ENCODE measurements around the gene CCNT2.
A peak's percentile ranks its signal among the peaks of the same experiment; 100 is the strongest.
"Not testable (repeated sequence)": the region's sequence is repeated elsewhere in the genome, so short reads cannot be mapped to it uniquely, and the experiment has no call there.

Gene CCNT2

DNA sequence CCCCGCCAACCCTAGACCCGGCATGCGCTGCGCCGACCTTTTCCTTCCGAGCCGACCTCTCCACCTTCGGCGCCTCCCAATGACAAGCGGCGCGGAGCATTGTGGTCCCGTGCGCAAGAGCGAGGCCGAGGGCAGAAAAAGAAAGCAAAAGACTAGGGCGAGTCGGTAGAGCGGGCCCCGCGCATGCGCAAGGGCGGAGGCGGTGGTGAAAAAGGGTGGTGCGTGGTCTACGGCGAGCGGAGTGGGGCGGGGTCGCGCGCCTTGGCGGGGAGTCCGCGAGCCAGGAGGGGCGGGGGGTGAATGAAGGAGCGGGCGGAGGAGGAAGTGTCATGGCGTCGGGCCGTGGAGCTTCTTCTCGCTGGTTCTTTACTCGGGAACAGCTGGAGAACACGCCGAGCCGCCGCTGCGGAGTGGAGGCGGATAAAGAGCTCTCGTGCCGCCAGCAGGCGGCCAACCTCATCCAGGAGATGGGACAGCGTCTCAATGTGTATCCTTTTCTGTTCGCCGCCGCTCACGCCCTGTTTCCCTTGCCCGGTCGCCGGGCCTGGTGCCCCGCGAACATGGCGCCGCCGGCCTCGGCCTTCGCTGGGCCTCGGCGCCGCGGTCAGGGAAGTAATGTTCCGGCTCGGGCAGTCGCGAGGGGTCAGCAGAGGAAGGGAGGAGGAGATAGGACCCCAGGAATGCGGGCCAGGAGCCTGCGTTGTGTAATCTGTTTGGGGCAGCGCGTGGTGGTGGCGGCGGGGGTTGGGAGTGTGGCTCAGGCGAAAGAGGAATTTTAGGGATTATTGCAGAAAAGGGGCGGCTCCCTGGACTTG, at the start of gene CCNT2:
TSS of gene CCNT2 (plus strand) at position 297 of the 815 bp plus-strand sequence. CDS start at position 330, 33 bp downstream.
- peak; percentile 99 for DNase-seq (ENCODE audit: low read depth)

DNA sequence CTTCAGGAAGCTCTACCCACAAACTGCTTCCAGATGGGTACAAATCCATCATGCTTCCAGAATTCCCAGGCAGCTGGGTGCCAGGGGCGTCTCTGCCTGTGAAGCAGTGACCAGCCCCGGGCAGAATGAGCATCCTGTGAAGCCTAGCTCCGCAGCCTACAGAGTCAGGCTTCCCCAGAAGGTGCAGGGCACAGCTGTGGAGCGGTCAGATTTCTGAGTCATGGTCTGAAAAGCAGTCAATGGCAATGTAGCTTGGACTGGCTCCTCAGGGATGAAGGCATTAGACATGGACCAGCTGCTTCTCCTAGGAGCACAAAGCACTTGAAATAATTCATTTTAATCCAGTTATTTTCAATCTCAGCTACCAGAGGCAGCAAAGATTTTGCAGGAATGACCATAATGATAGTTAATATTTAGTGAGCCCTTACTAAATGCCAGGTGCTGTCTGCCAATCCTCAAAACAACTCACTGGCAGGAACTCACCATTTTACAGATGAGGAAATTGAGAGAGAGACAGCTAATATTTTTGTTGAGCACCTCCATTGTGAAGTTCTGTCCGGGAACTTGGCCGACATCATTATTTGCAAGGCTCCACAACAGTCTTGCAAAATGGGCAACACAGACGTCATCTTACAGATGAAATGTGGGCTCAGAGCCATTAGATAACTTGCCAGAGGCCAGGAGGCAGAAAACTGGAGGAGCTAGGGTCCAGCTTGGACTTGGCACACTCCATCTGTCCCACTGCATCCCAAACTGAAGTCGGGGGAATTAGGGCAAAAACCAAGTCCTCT, 48.5 kb upstream of the CCNT2 start:
- no peak for DNase-seq (ENCODE audit: low read depth)

DNA sequence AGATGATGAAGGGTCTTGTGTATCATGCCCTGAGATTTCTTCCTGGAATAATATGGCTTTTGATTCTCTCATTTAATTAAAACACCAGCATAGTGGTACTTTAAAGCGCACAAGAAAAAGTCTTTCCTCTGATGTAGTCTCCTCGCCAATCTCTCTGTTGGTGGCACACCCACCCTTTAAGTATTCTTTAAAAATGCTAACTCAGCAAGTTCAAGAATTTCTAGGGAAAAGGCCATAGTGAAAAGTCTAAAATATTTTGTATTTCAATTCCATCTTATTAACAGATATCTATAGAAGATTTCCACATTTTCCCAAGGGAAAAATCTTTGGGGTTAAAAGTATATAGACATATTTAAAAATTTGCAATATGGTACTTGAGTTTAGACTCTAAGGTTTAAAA, 45.5 kb upstream of the CCNT2 start:
- no peak for DNase-seq (ENCODE audit: low read depth)

DNA sequence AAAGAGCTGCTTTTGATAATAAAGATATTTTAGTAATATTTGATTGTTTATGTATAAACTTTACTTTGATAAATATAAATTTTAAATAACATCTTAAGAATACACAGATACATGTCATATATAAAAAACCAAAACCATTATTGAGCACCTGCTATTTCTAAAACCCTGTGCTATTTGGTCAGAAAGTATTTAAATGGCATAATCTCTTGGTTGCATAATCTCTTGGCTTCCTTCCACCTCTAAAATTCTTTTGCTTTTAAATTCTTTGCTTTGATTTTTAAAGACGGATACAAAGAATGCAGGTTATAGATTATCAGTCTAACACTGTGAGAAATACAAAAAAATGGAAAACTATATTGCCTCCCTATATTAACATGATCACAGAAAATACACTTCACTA, 43.3 kb upstream of the CCNT2 start:
- DNase-seq (ENCODE audit: low read depth), result no peak

DNA sequence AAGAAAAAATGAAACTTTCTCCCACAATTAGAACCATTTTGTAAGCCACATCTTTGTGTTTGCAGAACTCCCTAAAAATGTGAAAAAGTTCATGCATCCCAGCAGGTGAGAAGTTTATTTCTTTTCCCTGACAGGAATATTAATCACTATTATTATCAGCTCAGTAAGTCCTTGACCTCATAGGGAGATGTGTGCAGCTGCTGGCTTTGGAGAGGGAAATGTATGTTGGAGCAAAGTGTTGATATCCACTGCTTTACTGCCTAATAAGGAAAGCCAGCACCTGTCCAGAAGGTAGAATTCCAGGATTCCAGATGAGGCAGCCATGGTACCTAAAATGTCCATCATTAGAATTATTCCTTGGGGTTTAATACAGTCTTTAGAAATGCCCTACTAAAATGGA, 35.8 kb upstream of the CCNT2 start:
- DNase-seq (ENCODE audit: low read depth), result no peak

DNA sequence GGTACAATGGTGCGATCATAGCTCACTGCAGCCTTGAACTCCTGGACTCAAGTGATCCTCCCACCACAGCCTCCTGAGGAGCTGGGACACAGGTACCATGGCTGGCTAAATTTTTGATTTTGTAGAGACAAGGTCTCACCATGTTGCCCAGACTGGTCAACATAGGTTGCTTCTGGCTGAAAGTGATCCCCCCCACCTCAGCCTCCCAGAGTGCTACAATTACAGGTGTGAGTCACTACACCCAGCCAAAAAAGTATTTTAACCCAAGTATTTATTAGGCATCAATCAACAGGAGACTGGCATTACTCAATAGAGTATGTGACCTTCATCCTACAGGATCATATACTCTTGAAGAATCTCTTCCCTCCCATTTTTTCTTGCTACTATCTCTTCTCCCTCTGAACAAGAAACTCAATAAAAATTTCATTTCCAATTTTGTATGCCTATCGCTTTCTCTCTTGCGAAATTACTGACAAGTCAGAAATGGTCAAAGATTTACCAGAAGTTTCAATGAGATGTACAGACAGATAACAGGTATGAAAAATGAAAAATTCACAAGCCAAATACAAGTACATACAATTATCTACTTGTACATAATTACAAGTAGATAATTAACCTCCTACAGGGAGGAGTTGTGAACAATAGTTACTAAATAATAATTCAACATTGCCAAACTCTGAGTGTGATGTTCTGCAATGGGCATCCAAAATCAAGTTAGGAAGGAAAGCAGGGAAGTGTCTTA, 34.9 kb upstream of the CCNT2 start:
- no peak for DNase-seq (ENCODE audit: low read depth)

DNA sequence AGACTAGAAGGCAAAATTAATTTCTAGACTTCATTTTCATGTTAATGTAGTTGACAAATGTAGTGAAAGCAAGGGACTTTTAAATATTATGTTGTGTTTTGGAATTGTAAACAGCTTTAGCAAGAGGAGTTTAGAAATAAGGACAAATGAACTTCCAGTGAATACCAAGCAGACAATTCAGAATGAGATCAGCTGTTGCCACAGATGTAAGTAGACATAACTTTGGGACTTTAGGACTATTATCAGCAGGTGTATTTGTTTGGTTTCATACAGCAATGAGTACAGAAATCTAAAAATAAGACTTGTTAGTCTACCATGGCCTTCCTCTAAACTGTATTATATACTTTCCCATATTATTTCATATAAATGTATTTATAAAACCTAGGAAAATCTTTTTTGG, 34.2 kb upstream of the CCNT2 start:
- DNase-seq (ENCODE audit: low read depth), result no peak

DNA sequence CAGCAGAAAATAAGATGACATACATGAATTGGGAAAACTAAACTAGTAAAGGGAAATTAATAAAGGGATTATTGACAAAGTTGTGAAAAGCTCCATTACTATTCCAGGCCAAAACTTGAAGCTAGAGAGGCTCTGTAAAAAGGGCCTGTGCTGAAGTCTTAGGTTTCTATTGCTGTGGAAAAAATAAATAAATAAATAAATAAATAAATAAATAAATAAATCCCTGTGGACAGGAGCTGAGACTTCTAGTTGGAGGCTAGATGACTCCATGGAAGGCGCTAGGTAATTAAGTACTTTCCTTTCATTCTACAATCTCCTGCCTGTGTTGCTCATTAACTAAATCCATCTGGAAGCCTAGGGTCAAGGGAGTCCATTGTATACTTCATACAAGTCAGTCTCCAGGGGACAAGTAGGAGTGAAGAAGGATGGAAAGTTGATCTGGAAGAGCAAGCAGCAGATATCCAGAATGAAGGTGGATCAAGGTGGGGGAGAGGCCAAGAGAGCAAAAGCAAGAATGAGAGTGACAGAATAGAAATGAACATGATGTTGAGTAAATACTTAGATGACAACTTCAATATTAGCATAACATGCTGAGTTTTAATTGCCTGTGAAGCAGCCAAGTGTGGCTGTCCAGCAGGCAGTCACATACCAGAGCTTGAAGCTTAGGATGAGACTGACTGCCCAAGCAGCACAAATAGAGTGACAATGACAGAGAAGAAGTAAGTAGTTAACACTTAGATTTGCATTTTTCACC, 26.2 kb upstream of the CCNT2 start:
- no peak for DNase-seq (ENCODE audit: low read depth)

DNA sequence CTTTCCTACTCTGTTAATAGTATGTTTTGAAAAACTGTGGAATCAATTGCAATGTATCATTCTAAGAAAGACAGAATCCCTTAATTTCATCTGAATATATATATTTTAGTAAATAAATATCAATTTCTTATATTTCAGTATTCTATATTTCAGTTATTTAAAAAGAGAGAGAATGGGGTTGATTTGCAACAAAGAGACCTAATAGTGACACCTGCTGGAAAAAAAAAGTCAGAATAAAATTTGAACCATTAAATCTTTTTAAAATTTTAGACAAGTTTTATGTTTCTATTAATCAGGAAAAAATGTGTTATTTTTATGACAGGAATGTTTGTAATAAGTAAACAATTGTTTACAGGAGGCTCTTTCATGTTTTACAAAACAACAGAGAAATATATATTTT, 20.7 kb upstream of the CCNT2 start:
- no peak for DNase-seq (ENCODE audit: low read depth)

DNA sequence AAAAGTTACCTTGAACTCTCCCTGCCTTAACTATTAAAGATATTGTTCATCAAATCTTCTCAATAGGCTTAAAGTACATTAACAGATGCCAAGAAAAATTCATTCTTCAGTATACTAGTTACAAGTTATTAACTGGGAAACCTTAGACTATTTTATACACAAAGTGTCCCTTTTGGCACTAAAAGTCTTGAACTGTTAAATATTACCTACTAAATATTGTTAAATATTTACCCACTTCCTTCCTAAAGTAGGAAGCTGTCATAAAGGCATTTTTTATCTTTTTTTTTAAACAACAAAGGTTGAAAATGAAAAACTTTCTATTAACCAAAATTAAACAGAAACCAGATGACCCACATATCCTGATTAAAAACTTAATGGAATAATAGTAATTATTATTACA, 19.4 kb upstream of the CCNT2 start:
- DNase-seq (ENCODE audit: low read depth), result no peak

DNA sequence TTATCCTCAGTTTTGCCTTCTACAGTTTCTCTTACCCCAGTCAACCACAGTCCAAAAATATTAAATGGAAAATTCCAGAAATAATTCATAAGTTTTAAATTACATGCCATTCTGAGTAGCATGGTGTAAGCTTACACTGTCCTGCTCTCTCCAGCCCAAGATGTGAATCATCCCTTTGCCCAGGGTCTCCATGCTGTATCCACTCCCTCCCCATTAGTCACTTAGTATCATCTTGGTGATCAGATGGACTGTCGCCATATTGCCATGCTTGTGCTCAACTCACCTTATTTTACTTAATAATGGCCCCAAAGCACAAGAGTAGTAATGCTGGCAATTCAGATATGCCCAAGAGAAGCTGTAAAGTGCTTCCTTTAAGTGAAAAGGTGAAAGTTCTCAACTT, 18.5 kb upstream of the CCNT2 start:
- no peak for DNase-seq (ENCODE audit: low read depth)

DNA sequence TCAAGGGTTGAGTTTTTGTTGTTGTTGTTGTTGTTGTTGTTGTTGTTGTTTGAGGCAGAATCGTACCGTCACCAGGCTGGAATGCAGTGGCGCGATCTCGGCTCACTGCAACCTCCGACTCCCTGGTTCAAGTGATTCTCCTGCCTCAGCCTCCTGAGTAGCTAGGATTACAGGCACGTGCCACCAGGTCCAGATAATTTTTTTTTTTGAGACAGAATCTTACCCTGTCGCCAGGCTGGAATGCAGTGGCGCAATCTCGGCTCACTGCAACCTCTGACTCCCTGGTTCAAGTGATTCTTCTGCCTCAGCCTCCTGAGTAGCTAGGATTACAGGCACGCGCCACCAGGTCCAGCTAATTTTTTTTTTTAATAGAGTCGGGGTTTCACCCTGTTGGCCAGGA, 14.9 kb upstream of the CCNT2 start:
- not testable (repeated sequence) for DNase-seq (ENCODE audit: low read depth)

DNA sequence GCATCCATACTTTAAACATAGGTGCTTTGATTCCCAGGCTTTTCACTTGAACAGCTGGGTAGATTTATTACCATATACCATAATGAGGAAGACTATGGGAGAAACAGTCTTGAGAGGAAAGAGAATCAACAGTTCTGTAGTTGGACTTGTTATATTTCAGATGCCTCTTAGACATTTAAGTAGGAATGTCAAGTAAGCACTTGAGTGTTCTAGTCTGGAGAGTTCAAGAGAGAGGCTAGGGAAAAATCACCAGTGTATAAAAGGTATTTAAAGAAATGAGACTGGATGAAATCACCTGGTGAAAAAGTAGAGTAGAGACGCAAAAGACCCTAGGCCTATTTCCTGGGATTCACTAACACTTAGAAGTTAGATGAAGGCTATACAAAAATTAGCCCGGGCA, 13.5 kb upstream of the CCNT2 start:
- DNase-seq (ENCODE audit: low read depth), result no peak

DNA sequence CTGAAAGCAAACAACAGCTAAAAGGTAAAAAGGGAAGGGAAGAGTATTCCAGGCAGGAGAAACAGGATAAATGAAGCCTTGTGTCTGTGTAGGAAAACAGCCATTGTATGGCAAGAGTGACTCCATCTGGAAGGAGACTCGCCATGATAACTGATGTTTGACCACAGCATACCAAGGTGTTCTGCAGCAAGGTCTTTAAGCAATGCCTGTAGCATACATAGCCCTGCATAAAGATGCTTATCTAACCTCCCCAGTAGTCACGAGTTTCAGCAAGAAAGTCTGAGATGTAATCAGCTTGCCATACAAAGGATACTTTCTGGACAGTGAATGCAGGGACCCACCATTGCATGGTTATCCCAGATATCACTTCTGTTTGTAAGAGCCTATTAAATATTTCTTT, 11.9 kb upstream of the CCNT2 start:
- DNase-seq (ENCODE audit: low read depth), result no peak

DNA sequence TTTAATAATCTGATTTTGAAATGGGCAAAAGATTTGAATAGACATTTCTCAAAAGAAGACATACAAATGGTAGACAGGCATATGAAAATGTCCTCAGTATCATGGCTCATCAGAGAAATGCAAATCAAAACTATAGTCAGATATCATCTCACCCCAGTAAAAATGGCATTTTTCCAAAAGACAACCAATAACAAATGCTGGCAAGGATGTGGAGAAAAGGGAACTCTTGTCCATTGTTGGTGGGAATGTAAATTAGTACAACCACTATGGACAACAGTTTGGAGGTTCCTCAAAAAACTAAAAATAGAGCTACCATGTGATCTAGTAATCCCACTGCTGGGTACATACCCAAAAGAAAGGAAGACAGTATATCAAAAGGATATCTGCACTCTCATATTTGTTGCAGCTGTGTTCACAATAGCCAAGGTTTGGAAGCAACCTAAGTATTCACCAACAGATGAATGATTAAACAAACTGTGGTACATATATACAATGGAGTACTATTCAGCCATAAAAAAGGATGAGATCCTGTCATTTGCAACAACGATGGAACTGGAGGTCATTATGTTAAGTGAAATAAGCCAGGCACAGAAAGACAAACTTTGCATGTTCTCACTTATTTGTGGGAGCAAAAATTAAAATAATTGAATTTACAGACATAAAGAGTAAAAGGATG, 11.0 kb upstream of the CCNT2 start:
- not testable (repeated sequence) for DNase-seq (ENCODE audit: low read depth)

DNA sequence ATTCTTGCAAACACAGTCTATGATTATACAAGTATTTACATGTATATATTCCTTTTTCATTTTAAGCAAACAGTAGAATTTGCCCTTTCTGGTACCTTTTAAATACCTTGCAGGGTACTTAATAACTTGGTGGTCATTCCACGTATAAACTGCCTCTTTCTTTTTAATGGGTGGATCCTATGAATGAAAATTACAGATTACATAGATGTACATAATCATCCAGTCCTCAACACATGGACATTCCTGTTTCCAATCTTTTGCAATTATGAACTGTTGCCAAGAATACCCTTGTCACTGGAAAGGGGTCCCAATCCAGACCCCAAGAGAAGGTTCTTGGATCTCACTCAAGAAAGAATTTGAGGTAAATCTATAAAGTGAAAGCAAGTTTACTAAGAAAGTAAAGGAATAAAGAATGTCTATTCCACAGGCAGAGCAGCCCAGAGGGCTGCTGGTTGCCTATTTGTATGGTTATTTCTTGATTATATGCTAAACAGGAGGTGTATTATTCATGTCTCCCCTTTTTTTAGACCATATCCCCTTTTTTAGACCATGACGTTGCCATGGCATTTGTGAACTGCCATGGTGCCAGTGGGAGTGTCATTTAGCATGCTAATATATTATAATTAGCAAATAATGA, 7.7 kb upstream of the CCNT2 start:
- DNase-seq (ENCODE audit: low read depth), result no peak

DNA sequence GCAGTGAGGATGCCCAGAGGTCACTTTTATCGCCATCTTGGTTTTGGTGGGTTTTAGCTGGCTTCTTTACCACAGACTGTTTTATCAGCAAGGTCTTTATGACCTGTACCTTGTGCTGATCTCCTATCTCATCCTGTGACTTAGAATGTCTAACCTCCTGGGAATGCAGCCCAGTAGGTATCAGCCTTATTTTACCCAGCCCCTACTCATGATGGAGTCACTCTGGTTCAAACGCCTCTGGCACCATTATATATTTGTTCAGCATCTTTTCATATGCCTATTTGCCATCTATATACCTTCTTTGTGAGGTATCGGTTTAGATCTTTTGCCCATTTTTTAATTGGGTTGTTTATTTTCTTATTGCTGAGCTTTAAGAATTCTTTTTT, 7.2 kb upstream of the CCNT2 start:
- no peak for DNase-seq (ENCODE audit: low read depth)

DNA sequence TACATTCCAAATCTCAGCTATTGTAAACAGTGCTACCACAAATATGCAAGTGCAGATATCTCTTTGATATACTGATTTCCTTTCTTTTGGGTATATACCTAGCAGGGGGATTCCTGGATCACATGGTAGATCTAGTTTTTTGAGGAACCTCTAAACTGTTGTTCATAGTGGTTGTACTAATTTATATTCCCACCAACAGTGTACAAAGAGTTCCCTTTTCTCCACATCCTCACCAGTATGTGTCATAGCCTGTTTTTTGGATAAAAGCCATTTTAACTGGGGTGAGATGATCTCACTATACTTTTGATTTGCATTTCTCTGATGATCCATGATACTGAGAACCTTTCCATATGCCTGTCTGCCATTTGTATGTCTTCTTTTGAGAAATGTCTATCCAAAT, 6.3 kb upstream of the CCNT2 start:
- no peak for DNase-seq (ENCODE audit: low read depth)

DNA sequence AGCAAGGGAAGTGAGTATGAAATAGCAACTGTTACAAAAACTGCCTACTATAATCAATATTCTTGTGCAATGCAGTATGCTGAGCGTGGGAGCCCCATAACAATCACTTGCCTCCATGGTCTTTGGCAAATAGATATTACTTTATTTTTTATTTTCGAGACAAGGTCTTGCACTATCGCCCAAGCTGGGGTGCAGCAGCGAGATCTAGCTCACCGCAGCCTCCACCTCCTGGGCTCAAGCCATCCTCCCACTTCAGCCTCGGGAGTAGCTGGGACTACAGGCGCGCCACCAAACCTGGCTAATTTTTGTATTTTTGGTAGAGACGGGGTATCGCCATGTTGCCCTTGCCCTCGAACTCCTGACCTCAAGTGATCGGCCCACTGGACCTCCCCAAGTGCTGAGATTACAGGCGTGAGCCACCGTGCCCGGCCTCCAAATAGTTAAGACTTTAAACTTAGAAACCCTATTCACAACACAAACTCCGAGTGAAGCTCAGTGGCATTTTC, 1.2 kb upstream of the CCNT2 start:
- no peak for DNase-seq (ENCODE audit: low read depth)

DNA sequence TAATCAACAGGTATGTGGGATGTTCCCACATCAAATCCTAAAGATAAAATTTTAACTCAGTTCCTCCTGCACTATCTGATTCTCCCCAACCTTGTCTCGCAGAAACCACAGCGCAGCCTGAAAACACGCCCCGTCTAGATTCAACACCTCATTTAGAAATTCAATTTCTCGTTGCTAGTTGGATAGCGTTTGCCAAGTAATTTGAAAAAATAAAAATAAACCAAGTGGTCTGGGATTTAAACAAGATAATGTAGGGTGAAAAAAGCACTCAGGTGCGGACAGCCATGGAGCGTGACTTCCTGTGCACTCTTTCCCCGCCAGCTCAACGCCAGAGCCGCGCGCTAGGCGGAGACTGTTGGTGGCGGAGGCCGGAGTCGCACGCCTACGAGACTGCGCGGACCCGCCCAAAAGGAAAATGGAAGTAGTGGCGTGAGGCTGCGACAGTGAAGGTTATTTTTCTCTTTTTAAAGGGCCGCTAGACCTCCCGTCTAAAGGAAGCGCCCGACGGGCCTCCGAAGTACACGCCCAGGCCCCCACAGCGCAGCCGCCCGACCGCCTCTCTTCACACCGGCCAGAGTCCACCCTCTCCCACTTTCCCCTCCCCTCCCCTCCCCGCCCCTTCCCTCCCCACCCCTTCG, 615 bp upstream of the CCNT2 start:
- DNase-seq (ENCODE audit: low read depth), result peak; percentile 71
